HG02798 (cell line): ENCODE measurements around the gene ADARB2.
A peak's percentile ranks its signal among the peaks of the same experiment; 100 is the strongest.

Source experiments
- ATAC-seq: cut with Tn5 transposase; IDR thresholded peaks from one replicate; pipeline ENCODE4 v1.9.1; 2021; ENCODE audit warnings: mild to moderate bottlenecking; ENCODE audit not compliant: unreplicated experiment, poor library complexity

Gene ADARB2

GRCh38 chr10:1393481-1393880, 343.8 kb downstream of the ADARB2 start:
- ATAC-seq: no peak

DNA sequence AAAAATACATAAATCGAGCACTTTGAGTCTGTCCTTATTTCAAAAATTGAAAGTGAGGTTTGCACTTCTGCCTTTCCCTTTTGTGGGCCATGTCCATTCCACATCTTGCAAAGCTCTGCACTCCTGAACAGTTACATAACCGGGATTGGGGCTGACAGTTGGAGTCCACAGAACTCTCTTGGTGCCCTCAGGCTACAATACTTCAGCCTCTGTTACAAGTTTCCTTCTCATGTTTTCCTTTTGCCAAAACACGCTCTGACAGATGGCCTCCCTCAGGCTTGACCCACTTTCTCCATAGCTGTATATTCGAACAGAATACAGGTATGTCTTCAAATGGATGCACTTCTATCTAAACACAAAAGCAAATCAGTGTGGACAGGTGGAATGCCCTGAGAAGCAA, 345.2 kb downstream of the ADARB2 start:
- no peak for ATAC-seq

GRCh38 chr10:1390200-1390599, 347.1 kb downstream of the ADARB2 start:
- no peak for ATAC-seq

GRCh38 chr10:1384026-1384425, 353.3 kb downstream of the ADARB2 start:
- no peak for ATAC-seq

DNA sequence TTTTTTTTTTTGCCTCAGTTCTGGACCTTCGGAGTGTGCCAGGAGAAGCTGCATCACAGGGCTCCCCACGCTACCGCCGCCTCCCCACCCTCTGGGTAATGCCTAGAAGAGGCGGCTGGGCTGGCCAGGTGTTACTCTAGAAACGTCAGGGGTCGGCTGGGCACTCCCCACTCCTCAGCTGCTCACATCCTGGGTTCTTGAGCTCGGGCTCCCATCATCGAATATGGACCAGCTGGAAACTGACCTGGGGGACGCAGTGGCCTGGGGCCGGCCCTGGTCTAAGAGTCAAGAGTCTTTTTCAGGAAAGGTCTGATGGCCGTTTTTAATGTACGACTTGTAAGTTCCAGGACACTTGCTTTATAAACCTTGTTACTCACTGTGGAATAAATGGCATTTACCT, 354.6 kb downstream of the ADARB2 start:
- ATAC-seq: no peak

DNA sequence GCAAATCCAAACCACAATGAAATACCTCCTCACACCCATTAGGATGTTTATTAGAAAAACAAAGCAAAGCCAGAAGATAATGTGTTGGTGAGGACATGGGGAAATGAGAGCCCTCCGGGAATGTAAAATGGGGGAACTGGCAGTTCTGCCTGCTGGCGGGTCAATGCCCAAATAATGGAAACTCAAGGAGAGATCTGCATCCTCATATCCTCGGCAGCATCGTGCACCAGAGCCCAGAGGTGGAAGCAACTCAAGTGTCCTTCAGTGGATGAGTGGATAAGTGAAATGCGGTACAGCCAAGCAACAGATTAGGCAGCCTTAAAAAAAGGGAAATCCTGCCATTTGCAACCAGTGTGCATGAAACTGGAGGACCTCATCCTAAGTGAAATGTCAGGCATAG, 356.0 kb downstream of the ADARB2 start:
- ATAC-seq: no peak

DNA sequence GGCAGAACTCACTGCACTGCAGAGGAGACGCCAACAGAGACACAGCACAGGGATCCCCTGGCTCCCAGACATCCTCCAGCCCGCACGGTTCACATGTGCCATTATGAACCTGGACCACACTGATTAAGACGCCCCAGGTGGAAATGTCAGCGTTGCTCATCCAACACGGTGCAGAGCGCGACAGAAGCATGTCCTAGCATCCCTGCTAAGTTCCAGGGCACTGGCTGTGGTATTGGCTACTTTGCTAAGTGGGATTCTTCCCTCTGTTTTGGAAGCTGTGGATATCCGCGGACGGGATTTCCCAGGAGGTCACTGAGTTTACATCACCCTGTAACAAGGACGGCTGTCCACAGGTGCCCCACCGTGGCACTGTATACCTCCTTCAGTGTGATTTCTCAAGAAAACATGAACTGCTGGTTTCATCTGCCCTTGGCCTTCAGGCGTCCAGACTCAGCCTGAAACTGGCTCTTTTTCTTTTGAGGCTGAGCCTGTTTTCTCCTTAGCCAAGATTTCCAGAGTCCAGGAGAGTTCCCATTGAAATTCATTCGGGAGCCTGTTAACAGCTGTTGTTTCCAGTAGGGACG, 357.1 kb downstream of the ADARB2 start:
- no peak for ATAC-seq

- ATAC-seq: no peak
Measured at GRCh38 chr10:1379601-1380000, 357.7 kb downstream of the ADARB2 start.

DNA sequence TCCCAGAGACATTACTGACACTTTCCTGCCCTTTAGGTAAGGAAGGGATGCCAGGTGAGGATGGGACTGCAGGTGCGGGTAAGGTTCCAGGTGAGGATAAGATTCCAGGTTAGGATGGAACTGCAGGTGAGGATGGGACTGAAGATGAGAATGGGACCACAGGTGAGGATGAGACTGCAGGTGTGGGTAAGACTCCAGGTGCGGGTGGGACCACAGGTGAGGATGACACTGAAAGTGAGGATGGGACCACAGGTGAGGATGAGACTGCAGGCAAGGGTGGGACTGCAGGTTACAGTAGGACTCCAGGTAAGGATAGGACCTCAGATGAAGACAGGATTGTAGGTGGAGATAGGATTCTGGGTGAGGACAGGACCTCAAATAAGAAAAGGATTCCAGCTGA, 358.9 kb downstream of the ADARB2 start:
- no peak for ATAC-seq

- ATAC-seq: no peak
Measured at GRCh38 chr10:1377740-1378397, 359.5 kb downstream of the ADARB2 start.

- ATAC-seq: no peak
Measured at GRCh38 chr10:1377231-1377630, 360.1 kb downstream of the ADARB2 start.

- ATAC-seq: no peak
Measured at GRCh38 chr10:1376384-1376945, 360.9 kb downstream of the ADARB2 start.

- no peak for ATAC-seq
Measured at GRCh38 chr10:1375346-1376170, 361.8 kb downstream of the ADARB2 start.

GRCh38 chr10:1374511-1375345, 362.6 kb downstream of the ADARB2 start:
- no peak for ATAC-seq

DNA sequence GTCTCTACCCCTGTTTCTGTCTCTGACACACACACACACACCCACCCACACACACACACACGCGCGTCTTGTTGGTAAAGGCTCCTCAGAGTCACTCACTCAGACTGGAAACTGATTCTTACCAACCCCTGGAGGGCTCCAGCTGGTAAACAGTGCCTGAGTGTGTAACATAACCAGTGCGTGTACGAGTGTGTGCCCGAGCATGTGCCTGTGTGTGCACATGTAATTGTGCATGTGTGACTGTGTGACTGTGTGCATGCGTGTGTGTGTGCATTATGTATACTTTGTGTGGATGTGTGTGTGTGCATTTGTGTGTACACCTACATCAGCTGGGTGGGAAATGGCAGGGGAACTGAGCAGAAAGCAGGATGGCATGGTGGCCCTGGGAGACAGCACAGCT, 364.0 kb downstream of the ADARB2 start:
- ATAC-seq: no peak

- ATAC-seq: no peak
Measured at GRCh38 chr10:1372212-1372611, 365.1 kb downstream of the ADARB2 start.

DNA sequence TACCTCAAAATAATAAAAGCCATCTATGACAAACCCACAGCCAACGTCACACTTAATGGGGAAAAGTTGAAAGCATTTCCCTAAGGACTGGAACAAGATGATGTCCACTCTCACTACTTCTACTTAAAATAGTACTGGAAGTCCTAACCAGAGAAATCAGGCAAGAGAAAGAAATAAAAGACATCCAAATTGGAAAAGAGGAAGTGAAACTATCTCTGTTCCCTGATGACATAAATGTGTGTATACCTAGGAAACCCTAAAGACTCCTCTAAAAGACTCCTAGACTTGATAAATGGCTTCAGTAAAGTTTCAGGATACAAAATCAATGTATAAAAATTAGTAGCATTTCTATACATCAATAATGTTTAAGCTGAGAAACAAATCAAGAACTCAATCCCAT, 367.0 kb downstream of the ADARB2 start:
- no peak for ATAC-seq

DNA sequence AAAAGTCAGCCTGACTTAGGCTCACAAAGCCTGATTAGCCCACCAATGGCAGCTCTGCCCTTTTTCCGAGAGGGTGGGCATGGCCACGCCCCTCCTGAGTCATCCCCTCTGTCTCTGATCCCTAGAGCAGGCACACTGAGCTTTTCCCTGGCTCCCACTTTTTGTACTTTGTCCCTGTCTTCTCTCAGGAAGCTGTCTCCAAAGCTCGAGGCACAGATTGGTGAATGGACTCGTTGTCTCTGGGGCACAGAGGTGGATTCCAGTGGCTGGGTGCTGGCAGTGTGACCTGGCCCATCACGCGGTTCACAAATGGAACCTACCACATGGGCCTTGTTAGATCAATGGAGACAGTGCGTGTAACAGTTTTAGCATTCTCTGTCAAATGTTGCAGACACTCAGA, 367.7 kb downstream of the ADARB2 start:
- ATAC-seq: no peak

- no peak for ATAC-seq
Measured at GRCh38 chr10:1369197-1369596, 368.1 kb downstream of the ADARB2 start.

DNA sequence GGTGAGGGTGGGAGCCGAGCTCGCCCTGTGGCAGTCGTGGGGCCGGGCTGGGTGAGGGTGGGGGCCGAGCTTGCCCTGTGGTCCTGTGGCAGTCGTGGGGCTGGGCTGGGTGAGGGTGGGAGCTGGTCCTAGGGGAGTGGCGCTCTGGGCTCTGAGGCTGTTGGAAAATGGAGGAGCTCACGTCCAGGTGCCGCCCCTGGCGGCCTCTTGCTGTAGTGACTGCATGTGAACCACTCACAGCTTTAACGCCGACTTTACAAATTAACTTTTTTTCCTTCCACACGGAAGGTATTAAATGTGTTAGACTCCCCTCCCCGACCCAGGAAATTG, 368.5 kb downstream of the ADARB2 start:
- ATAC-seq: peak; percentile 71
